H1 (cell line): Measurements from ENCODE around the gene SOX10. TPM values are rescaled to one million over a fixed set of nuclear protein-coding genes. Genes with fewer than 3 reads are reported as not detected.

Experiments
- BCL11A ChIP-seq, 2 experiments: IDR thresholded peaks; one replicate each; pipeline ENCODE4 v1.6.1; 2011; ENCODE audit warnings: low read depth in 2 of 2, low read length in 2 of 2, mild to moderate bottlenecking in 2 of 2
- CEBPB ChIP-seq: IDR thresholded peaks from 2 replicates; pipeline ENCODE4 v1.6.1; 2012; ENCODE audit warnings: low read depth, low read length
- CHD7 ChIP-seq: fragments of 300-600 bp; sonication (generic); IDR thresholded peaks from 2 replicates; pipeline ENCODE4 v1.7.1; 2012; ENCODE audit warnings: low read length, moderate library complexity, mild to moderate bottlenecking, inconsistent platforms; ENCODE audit not compliant: insufficient replicate concordance
- EGR1 ChIP-seq: IDR thresholded peaks from 2 replicates; pipeline ENCODE4 v1.6.1; 2011; ENCODE audit warnings: low read depth, low read length, borderline replicate concordance
- GTF2F1 ChIP-seq: IDR thresholded peaks from 2 replicates; pipeline ENCODE4 v1.6.1; 2012; ENCODE audit warnings: low read depth, low read length, improper control_type of control experiment, borderline replicate concordance
- HDAC2 ChIP-seq, 2 experiments: fragments of 300-600 bp in 1 of 2; sonication (generic) in 1 of 2; IDR thresholded peaks; 2 replicates each; pipeline ENCODE4 v1.6.1; 2011 to 2012; ENCODE audit warnings: low read depth in 2 of 2, low read length in 2 of 2, mild to moderate bottlenecking in 2 of 2, moderate library complexity in 2 of 2, borderline replicate concordance in 1 of 2, inconsistent platforms in 1 of 2
- MAFK ChIP-seq: IDR thresholded peaks from 2 replicates; pipeline ENCODE4 v1.6.1; 2012; ENCODE audit warnings: low read depth, mild to moderate bottlenecking, improper control_type of control experiment, low read length
- RBBP5 ChIP-seq: IDR thresholded peaks from 2 replicates; pipeline ENCODE4 v1.7.1; 2012; ENCODE audit warnings: low read depth, mild to moderate bottlenecking, inconsistent platforms, low read length, moderate library complexity, borderline replicate concordance
- SAP30 ChIP-seq: fragments of 300-600 bp; sonication (generic); IDR thresholded peaks from 2 replicates; pipeline ENCODE4 v1.7.1; 2012; ENCODE audit warnings: low read length, moderate library complexity, mild to moderate bottlenecking, inconsistent platforms; ENCODE audit not compliant: insufficient read depth, insufficient replicate concordance
- TAF7 ChIP-seq: optimal IDR thresholded peaks from 2 replicates; pipeline ENCODE3; 2011; ENCODE audit warnings: low read depth, mild to moderate bottlenecking, inconsistent platforms, low read length, moderate library complexity, borderline replicate concordance
- polyA plus RNA-seq, 7 experiments: library from polyadenylated mRNA; depleted of rRNA in 3 of 7; stranded (reverse) in 5 of 7; unstranded in 2 of 7; fragments of >200 nt in 5 of 7; fragments of 200-250 nt in 2 of 7; gene quantifications; 1 replicate in 5 of 7; 2 replicates in 1 of 7; 4 replicates in 1 of 7; pipeline versions ENCODE4 v1.2.1 to v1.2.3, GENCODE V29; 2011 to 2013; ENCODE audit warnings: missing spikeins in 2 of 7, mixed read lengths in 2 of 7
- total RNA-seq: library from RNA; stranded (reverse); fragmentation: NEBNext Ultra II Directional; extraction: Animal tissue kit (Norgen Biotek cat#: 25700); gene quantifications from 2 replicates; pipeline ENCODE4 v1.2.1, GENCODE V29; 2021

The SOX10 gene
- total and polyA plus RNA-seq, 2 of the 8 experiments (the other 6 are each of a cell fraction or from before 2014, with no cell fraction given), result 2.7 TPM

DNA sequence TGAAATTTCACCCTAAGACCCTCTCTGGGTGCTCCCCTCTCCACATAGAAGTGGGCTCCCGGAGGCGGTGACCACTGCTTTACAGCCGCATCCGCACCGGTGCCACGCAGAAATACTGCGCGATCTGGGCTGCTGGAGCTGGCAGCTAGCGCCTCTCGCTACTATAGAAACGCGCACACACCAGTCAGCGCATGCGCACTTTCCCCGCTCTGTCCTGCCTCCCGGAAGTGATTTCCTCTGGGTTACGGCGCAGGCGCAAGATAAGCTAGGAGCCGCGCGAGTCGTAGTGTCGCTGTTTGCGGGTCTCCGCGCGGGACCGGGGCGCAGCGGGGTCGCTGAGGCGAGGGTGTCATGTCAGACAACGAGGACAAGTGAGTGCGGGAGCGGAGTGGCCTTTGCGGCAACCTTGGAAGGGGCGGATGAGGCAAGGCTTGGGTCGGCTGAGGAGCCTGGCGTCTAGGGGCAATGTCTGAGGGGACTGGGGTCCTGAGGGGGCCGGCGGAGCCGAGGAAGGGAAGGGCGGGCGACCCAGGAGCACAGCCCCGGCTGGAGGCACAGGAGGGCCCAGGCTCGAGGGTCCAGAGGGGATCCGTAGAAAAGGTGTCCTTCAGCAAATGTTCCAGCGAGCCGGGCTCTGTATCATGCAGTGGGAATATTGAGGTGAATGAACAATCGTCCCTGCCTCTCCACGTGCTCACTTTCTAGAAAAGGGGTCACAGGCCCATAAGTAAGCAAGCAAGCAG is 30.7 kb downstream of the SOX10 start, which contains the start of the genes C22orf23 and POLR2F (continued):
- TF ChIP-seq BCL11A (IDR thresholded peaks at IDR 0.05; ENCODE audit: low read depth in 2 of 2, low read length in 2 of 2) (no peak), CEBPB (no peak), CHD7 (no peak), HDAC2 (IDR thresholded peaks at IDR 0.05; ENCODE audit: borderline replicate concordance in 1 of 2, low read depth in 2 of 2, low read length in 2 of 2) (peak; percentile 20 to 91; a peak in 2 of 4 replicates), EGR1 (no peak), GTF2F1 (no peak), RBBP5 (no peak; the same call in 1 of the 2 replicates), MAFK (no peak), SAP30 (peak; percentile 84), TAF7 (no peak)
